ENCODE data around the gene XRCC4.
A peak's percentile ranks its signal among the peaks of the same experiment; 100 is the strongest.
"Not testable (repeated sequence)": the region's sequence is repeated elsewhere in the genome, so short reads cannot be mapped to it uniquely, and the experiment has no call there.

The XRCC4 gene

GRCh38 chr5:83076742-83077661 lies at the start of gene XRCC4, which contains the start of gene TMEM167A:
XRCC4 (plus strand) TSS chr5:83077547; CDS start chr5:83104920, 27,373 bp downstream.
TMEM167A (minus strand) TSS chr5:83077394; CDS start chr5:83077323, 71 bp downstream.
- peak; percentile 74 for DNase-seq (ENCODE audit: low spot score)

DNA sequence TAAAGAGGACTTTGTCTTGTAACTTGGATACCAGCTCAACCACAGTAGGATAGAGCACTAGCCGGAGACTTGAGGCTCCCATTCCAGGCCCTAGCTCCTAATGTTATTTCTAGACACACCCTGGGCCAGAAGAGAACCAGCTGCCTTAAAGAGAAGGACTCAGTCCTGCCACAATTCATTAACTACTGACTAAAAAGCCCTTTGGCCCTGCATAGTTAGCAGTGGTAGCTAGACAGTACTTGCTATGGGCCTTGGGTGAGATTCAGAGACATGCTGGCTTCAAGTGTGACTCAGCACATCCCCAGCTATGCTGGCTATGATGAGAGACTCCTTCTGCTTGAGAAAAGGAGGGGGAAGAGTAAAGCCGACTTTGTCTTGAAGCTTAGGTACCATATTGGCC lies 47.4 kb upstream of the XRCC4 start:
- DNase-seq (ENCODE audit: low spot score), result no peak

DNA sequence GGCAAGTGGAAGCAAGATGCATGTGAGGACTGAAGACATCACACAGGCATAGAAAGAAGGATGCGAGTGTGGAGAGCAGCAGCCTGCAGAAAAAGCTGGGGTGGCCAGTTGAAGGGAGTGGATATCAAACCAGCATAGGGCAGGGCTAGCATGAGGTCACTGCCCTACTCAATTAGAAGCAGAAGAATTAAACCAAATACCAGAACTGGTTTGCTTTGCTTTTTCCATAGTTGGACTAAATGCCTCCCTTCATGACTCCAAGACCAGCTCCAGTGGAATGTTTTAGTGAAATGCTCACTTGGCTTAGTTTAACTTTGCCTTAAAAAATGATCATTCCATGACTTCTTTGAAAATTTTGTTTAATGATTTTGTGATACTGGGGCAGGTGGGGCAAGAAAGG lies 46.0 kb upstream of the XRCC4 start:
- DNase-seq (ENCODE audit: low spot score), result no peak

GRCh38 chr5:83034036-83034435 lies 43.3 kb upstream of the XRCC4 start:
- DNase-seq (ENCODE audit: low spot score), result no peak

DNA sequence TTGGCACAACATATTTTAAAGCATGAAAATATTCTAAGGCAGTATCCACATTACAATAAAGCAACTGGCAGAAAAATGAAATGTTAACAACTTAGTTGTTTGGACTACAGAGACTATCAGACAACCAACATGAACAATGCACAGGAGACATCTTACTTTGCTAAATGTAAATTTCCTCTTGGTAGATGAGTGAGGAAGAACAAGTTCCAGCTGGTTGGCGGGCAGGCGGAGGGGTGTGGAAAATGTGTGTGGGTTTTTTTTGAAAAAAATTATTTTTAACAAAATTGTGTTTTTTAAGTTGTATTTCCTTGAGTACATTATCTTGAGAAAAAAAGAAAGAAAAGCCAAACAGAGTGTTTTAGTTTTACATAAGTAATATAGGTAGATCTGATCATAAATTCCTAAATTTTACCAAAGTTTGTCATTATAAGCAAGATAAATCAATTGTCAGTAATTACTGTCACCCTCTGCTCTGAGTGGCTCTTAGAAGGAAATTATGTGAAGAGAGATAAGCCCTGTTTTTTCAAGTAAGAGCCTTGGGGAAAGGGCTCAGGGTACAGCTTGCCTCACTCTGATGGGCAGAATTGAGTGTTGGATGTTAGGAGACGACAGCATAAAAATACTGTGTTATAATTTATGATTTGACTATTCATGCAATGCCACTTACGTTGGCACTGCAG lies 42.7 kb upstream of the XRCC4 start:
- DNase-seq (ENCODE audit: low spot score), result no peak

GRCh38 chr5:83035373-83036100 lies 41.8 kb upstream of the XRCC4 start:
- no peak for DNase-seq (ENCODE audit: low spot score)

GRCh38 chr5:83036991-83037575 lies 40.3 kb upstream of the XRCC4 start:
- DNase-seq (ENCODE audit: low spot score), result no peak

DNA sequence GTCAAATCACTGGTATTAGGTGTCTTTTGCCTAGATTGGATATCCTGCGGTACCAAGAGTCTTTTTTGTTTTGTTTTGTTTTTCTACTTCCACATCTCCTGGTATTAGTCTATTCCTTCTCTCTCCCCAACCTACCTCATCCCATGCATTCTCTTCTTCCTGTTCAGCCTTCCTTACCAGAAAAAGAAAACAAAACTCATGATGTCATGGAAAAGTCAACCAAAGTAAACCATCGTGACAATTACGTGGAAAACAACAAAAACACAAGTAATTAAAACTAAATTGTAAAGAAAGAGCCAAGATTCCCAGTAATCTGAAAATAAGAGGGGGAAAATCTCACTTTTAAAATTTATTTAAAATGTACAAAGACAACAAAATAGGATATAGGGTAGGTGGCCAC lies 38.4 kb upstream of the XRCC4 start:
- DNase-seq (ENCODE audit: low spot score), result no peak

DNA sequence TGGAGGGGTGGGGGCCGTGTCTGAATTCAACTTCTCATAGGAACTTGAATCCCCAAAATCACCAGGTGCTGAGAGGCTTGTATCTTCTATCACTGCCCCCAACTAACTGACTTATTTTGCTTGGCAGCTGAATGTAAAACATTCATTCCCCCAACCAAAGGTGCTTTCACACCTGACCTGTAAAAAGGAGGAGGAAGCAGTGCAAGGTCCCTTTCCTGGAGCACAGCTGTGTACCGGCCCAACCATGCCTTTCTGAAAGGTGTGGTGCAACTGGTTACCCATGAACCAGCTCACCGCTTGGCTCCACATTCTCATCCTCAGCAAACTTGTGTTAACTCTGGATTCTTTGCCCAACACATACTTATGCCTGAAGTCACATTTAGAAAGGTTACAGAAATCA lies 34.8 kb upstream of the XRCC4 start:
- DNase-seq (ENCODE audit: low spot score), result no peak

DNA sequence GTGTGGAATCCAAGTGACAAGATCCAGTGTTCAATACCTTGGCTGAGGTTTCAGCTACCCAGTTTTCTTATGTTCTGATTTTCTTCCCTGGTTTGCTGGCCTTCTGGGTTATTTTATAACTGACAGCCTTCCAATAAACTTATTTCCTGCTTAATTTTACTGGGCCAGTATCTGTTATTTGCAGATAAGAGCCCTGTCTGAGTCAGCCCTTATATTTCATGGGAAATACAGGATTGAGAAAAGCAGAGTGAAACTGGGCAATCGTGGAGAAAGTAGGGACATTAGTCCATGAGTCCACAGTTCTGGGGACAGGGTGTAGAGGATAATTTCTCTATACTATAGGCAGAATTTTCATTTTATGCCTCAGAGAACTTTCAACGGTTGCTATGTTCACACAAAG lies 32.4 kb upstream of the XRCC4 start:
- DNase-seq (ENCODE audit: low spot score), result no peak

GRCh38 chr5:83048277-83048676 lies 29.1 kb upstream of the XRCC4 start:
- no peak for DNase-seq (ENCODE audit: low spot score)

GRCh38 chr5:83048811-83049210 lies 28.5 kb upstream of the XRCC4 start:
- no peak for DNase-seq (ENCODE audit: low spot score)

DNA sequence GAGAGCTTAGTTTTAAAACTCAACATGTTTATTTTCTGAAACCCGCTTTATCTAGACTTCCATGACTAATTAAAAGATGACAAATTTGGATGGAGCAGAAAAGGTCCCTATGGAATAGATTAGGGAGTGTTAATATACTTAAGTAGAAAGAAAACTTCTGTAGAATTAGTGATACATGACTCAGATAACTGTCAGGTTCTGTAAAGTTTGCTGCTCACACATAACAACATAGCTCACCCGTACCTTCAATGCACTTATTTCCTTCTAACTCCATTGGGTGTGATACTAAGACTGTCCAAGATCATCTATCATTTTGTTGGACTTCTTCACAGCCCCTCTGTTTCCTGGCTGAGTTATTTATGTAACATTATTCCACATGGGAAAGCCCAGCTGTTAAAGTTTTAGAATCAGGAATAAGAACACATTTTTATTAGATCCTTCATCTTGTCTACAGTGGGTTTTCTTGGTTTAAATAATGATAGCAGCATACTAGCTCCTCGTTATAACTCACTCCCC lies 27.9 kb upstream of the XRCC4 start:
- DNase-seq (ENCODE audit: low spot score), result no peak

GRCh38 chr5:83050723-83051340 lies 26.5 kb upstream of the XRCC4 start:
- DNase-seq (ENCODE audit: low spot score), result no peak

DNA sequence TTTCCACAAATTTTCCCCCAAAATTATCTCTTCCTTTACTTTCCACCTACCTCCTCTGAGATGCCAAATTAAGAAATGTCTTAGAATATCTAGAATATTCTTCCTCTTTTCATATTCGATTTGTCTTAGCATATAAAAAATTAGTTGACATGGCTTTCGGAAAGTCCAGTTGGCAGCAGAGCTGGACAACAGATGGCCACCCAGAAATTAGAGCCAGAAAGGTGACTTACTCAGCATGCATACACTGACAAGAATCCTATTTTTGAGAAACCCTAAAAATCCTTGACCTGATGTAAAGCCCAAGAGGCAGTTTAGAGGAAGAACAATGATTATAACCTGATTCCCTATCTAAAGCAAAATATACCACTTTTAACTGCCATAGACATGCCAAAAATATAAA lies 22.2 kb upstream of the XRCC4 start:
- no peak for DNase-seq (ENCODE audit: low spot score)

DNA sequence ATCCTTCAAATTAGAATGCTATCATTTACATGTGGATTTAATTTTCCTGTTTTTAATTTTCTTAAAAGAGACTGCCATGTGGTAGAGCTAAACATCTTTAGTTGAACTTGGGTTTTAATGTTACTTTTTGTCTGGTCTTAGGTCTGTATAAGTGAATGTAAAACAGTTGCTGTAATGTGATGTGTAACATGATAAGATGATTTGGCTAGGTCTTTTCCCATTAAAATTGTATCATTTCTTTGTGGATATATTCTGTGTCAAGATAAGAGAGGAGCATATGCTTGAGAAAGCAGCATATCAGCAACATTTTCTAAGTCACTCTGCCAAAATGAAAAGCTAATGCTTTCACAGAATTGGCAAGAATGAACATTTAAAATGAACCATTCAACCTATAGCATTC lies 18.6 kb upstream of the XRCC4 start:
- no peak for DNase-seq (ENCODE audit: low spot score)

GRCh38 chr5:83059341-83059740 lies 18.0 kb upstream of the XRCC4 start:
- DNase-seq (ENCODE audit: low spot score), result no peak

DNA sequence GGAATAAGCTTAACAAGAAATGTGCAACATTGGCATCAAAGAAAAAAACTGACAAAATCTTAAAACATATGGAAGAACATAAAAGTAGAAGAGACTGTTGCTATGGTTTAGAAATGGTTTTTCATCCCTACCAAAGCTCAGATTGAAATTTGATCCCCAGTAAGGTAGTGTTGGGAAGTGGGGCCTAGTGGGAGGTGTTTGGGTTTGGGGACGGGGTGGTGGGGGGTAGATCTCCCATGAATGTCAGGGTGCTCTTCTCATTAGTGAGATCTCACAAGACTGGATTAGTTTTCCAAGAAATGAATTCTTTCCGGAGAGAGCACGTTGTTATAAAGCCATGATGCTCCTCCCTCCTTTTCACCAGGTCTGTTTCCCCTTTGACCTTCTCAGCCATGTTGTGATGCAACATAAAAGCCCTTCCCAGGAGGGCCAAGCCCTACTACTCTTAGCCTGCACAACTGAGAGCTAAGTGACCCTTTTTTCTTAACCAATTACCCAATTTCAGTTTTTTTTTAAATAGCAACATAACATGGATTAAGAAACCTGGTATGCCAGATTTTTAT lies 10.7 kb upstream of the XRCC4 start:
- DNase-seq (ENCODE audit: low spot score), result no peak

- DNase-seq (ENCODE audit: low spot score), result not testable (repeated sequence)
Observed at GRCh38 chr5:83067377-83067776, 10.0 kb upstream of the XRCC4 start.

DNA sequence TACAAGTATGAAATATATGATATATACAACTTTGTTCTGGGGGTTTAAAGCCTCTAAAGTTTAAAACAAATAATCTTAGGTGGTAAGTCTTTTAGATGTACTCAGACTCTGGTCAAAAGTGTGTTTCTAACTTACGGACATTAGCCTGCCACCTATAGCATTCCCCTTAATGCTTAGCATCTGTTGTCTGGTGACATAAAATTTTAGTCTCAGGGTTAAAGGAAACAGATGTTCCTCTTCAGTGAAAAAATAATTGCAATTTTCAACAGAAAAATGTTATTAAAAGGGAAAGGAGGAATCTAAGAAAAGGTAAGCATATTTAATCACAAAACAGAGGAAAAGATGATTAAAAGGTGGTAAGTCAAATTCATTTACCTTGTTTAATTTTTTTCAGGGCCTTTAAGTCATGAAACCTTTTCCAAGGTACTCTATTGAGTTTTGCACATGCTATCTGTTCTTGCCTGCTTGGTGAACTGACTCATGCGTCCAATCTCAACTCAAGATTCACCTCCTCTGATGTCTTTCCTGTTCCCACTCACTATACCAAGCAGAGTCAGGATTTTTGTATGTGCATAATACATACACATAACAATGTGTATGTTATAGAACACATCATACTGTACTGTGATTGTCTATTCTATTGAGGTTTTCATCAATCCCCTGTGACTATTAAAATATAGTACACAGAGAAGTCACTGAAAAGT lies 8.1 kb upstream of the XRCC4 start:
- DNase-seq (ENCODE audit: low spot score), result no peak

Measured in HuH-7 (cell line).